Prostate gland (tissue), 2 donors: ENCODE measurements around the gene SULT4A1. TPM values are rescaled to one million over a fixed set of nuclear protein-coding genes. Genes with fewer than 3 reads are reported as not detected.

Experiments used
- DNase-seq: peaks from one replicate; pipeline ENCODE4 v3.0.0-alpha.2; 2019; ENCODE audit warnings: low spot score
- H3K27ac ChIP-seq, 2 donors: fragments of 200-600 bp; sonication (generic); 2 replicates each; pipeline ENCODE4 v1.5.1; 2017 to 2019
- H3K27me3 ChIP-seq: fragments of 200-600 bp; sonication (generic); replicated peaks from 2 replicates; pipeline ENCODE4 v1.5.1; 2019; ENCODE audit not compliant: insufficient read depth
- H3K36me3 ChIP-seq, 2 donors: fragments of 200-600 bp; sonication (generic); 1 replicate in 1 of 2; 2 replicates in 1 of 2; pipeline versions ENCODE4 v1.5.1 to v1.8.1; 2017 to 2019
- H3K4me1 ChIP-seq: fragments of 200-600 bp; sonication (generic); replicated peaks from 2 replicates; pipeline ENCODE4 v1.5.1; 2019
- H3K4me3 ChIP-seq, 2 donors: fragments of 200-600 bp; sonication (generic); 2 replicates each; pipeline ENCODE4 v1.5.1; 2017 to 2019
- H3K9me3 ChIP-seq: fragments of 200-600 bp; sonication (generic); 2 replicates; pipeline ENCODE4 v1.5.1; 2017
- CTCF ChIP-seq, 4 experiments: fragments of 200-600 bp in 2 of 4; fragments of 450-650 bp in 2 of 4; sonication (generic) in 2 of 4; IDR thresholded peaks; 1 replicate in 3 of 4; 2 replicates in 1 of 4; pipeline ENCODE4 v1.5.1; 2016 to 2019; ENCODE audit warnings: antibody characterized with exemption in 4 of 4, mild to moderate bottlenecking in 2 of 4, moderate library complexity in 2 of 4
- POLR2A ChIP-seq: fragments of 450-650 bp; IDR thresholded peaks from one replicate; pipeline ENCODE4 v1.6.1; 2016; ENCODE audit warnings: antibody characterized with exemption, mild to moderate bottlenecking
- POLR2AphosphoS5 ChIP-seq: sonication (generic); formaldehyde crosslinking; IDR thresholded peaks from one replicate; pipeline ENCODE4 v1.6.1; 2017; ENCODE audit warnings: antibody characterized with exemption
- WGBS: methylation state at CpG from one replicate; pipeline ENCODE4 v1.1.5; 2018; 5-methylcytosine and 5-hydroxymethylcytosine counted together
- intact Hi-C: fragments of 100-400 bp; cut with DNase I; formaldehyde crosslinking; loops from one replicate; pipeline ENCODE4 v1.14.2; 2022
- total RNA-seq, 2 donors: library from RNA; depleted of rRNA; stranded (reverse); fragments of >200 nt; gene quantifications; one replicate each; pipeline ENCODE4 v1.1.0, GENCODE V29; 2016

The SULT4A1 gene
- total RNA-seq, 2 donors from 2014 or later = 0.14 to 3.3 TPM

- TF ChIP-seq POLR2A = no peak
- TF ChIP-seq CTCF (IDR thresholded peaks at IDR 0.05) = no peak
- TF ChIP-seq POLR2AphosphoS5 = no peak
- WGBS = 85% methylated on average over 14 of the region's 19 CpGs
- Histone ChIP-seq H3K36me3 (no peaks in the 10 kb centered on the region), H3K9me3 (no peaks in the 10 kb centered on the region), H3K4me1 (no peaks in the 10 kb centered on the region), H3K4me3 (no peak overlapping the region), H3K27me3 (no peaks in the 10 kb centered on the region), H3K27ac (no peak overlapping the region)
- intact Hi-C loops = loop anchor here (10.0 kb wide), 1 partner anchor 497 kb away; no protein-coding TSS in a partner anchor
- DNase-seq = no peak
These were observed 19.1 kb upstream of the SULT4A1 start for GRCh38 chr22:43881091-43882061.

GRCh38 chr22:43880541-43880991 lies 18.3 kb upstream of the SULT4A1 start:
- no peak overlapping the region for H3K4me3 ChIP-seq
- no peak for DNase-seq
- H3K36me3 ChIP-seq = no peaks in the 10 kb centered on the region
- intact Hi-C loops = loop anchor here (10.0 kb wide), 1 partner anchor 496 kb away; no protein-coding TSS in a partner anchor
- no peaks in the 10 kb centered on the region for H3K4me1 ChIP-seq
- H3K27me3 ChIP-seq = no peaks in the 10 kb centered on the region
- H3K27ac ChIP-seq = no peak overlapping the region
- WGBS = 84% methylated on average over 15 of the region's 15 CpGs
- no peaks in the 10 kb centered on the region for H3K9me3 ChIP-seq
- no peak for TF ChIP-seq POLR2AphosphoS5
- no peak for TF ChIP-seq CTCF (IDR thresholded peaks at IDR 0.05)
- TF ChIP-seq POLR2A = no peak

GRCh38 chr22:43879901-43880540 lies 17.7 kb upstream of the SULT4A1 start:
- intact Hi-C loops = loop anchor here (10.0 kb wide), 1 partner anchor 495 kb away; no protein-coding TSS in a partner anchor
- H3K36me3 ChIP-seq = no peaks in the 10 kb centered on the region
- no peaks in the 10 kb centered on the region for H3K27me3 ChIP-seq
- H3K4me3 ChIP-seq = no peak overlapping the region
- no peak for DNase-seq
- no peaks in the 10 kb centered on the region for H3K9me3 ChIP-seq
- TF ChIP-seq POLR2A (no peak), POLR2AphosphoS5 (no peak), CTCF (IDR thresholded peaks at IDR 0.05) (no peak)
- no peak overlapping the region for H3K27ac ChIP-seq
- WGBS = 84% methylated on average over 14 of the region's 14 CpGs
- no peaks in the 10 kb centered on the region for H3K4me1 ChIP-seq

- TF ChIP-seq CTCF (IDR thresholded peaks at IDR 0.05) = no peak
- no peak for TF ChIP-seq POLR2A
- TF ChIP-seq POLR2AphosphoS5 = no peak
- Histone ChIP-seq H3K4me1 (no peaks in the 10 kb centered on the region), H3K27me3 (no peaks in the 10 kb centered on the region), H3K36me3 (no peaks in the 10 kb centered on the region), H3K27ac (no peak overlapping the region), H3K4me3 (no peak overlapping the region), H3K9me3 (no peaks in the 10 kb centered on the region)
- DNase-seq = no peak
- WGBS = 78% methylated on average over 12 of the region's 12 CpGs
- intact Hi-C loops = no loop called here
These were observed 16.7 kb upstream of the SULT4A1 start for GRCh38 chr22:43878831-43879550.
